ENCODE measurements around the gene ADSL.

DNA sequence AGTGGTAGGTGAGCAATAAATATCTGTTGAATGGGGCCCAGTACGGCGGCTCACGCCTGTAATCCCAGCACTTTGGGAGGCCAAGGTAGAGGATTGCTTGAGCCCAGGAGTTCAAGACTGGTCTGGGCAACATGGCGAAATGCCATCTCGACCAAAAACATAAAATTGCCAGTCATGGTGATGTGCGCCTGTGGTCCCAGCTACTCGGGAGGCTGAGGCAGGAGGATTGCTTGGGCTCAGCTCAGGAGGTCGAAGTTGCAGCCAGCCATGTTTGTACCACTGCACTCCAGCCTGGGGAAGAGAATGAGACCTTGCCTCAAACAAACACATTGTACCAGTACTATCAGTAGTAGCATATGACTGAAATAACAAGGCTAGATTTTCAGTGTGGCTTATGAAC is 28.3 kb downstream of the ADSL start:
- TF ChIP-seq, protein P1, sequence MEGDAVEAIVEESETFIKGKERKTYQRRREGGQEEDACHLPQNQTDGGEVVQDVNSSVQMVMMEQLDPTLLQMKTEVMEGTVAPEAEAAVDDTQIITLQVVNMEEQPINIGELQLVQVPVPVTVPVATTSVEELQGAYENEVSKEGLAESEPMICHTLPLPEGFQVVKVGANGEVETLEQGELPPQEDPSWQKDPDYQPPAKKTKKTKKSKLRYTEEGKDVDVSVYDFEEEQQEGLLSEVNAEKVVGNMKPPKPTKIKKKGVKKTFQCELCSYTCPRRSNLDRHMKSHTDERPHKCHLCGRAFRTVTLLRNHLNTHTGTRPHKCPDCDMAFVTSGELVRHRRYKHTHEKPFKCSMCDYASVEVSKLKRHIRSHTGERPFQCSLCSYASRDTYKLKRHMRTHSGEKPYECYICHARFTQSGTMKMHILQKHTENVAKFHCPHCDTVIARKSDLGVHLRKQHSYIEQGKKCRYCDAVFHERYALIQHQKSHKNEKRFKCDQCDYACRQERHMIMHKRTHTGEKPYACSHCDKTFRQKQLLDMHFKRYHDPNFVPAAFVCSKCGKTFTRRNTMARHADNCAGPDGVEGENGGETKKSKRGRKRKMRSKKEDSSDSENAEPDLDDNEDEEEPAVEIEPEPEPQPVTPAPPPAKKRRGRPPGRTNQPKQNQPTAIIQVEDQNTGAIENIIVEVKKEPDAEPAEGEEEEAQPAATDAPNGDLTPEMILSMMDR (IDR thresholded peaks at IDR 0.05), result no peak
- TF ChIP-seq EP300 (IDR thresholded peaks at IDR 0.05), result no peak

Measured in tibial nerve (tissue), 4 donors.